Activated gamma-delta T cell treated with anti-CD3 and anti-CD28 coated beads, Interleukin-2, amount 50 U/mL, for 16 hours (primary cell): ENCODE results near the gene IMP4.

Experiments
- DNase-seq: peaks from one replicate; pipeline ENCODE4 v3.0.0-alpha.2; 2020; ENCODE audit warnings: low read depth

Gene IMP4

DNA sequence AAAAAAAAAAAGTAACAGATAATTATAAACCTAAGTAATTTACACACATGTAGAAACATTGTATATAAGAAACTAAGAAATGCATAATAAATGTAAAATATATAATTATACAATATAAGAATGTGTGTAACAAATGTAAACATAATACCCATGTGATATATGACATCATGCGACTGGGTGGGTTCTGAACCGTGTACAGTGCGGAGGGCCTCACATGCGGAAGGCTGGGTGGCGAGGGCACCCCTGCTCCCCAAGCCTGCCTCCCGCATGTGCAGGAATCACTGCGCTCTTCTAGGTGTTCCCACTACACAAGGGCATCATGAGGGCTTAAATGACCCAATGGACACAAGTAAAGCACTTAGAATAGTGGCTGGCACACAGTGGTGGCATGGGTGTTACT lies 15.2 kb downstream of the IMP4 start:
- DNase-seq, result no peak

DNA sequence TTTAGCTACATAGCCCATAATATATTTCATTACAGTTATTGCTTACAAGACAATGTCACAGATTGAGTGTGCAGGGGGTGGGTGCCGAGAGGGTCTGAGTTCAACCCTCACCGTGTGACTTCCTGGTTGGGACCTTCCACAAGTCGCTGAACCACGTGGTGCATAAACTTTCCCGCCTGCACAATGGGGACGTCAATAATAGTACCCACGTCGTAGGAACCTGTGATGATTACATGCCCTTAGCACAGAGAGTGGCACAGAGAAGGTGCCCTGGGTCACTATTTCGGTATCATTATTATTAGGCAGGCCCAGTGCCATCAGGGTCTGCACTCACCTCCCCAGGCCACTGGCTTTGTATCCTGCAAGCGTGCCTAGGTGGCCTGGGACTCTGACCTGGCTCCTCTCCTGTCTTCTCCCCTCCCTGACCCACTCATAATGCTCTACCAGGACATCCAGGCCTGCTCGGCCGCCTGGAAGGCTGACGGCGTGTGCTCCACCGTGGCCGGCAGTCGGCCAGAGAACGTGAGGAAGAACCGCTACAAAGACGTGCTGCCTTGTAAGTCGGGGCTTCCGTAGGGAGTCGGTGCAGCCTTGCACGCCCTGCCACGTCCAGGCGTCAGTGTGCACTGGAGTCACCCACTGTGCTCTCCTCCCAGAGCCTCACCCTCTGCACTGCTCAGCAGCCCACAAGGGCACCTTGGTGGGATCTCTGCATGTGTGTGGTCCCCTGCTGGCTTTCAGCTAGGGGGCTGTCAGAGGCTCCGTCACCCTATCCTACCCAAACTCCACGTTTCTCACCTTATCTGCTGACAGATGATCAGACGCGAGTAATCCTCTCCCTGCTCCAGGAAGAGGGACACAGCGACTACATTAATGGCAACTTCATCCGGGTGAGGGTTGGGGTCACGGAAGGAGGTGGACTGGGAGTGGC lies 16.0 kb downstream of the IMP4 start:
- DNase-seq, result no peak

DNA sequence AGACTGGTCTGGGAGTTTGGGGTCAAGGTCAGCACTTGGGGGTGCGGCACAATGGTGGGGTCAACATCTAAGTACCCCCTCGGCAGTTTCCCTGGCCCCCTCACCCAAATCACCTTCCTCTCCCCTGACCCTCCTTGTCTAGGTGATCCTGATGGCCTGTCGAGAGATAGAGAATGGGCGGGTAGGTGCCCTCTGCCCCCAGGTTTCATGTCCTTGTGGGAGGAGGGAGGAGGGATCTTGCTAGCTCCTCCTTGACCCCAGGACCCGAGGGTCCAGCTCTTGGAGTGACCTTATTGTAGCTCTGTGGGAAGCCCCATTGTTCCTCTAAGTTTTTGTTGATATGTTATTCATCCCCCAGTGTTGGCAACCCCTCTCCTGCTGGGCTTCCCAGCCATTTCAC lies 16.8 kb downstream of the IMP4 start:
- DNase-seq, result no peak

DNA sequence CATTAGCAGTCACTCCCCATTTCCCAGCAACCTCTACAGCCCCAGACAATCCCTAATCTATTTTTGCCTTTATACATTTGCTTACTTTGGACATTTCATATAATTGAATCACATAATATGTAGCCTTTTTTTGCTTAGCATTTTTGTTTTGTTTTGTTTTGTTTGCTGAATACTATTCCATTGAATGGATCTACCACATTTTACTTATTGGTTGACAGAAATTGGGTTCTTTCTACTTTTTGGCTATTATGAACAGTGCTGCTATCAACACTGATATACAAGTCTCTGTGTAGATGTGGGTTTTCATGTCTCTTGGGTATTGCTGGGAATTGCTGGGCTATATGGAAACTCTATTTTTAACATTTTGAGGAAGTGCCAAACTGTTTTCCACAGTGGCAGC lies 20.8 kb downstream of the IMP4 start:
- DNase-seq, result no peak

DNA sequence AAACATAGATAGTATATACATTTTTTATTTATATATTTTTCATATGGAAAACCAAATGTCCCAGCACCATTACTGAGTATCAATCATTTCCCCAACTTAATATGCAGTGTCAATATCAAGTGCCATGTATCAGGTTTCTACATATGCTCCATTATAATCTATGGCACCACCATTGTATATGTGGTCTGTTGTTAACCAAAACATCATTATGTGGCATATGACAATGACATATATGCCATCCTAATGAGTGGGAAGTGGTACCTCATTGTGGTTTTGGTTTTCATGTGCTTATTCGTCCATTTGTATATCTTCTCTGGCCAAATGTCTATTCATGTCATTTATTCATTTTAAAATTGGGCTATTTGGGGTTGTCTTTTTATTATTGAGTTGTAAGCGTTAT lies 22.4 kb downstream of the IMP4 start:
- no peak for DNase-seq

DNA sequence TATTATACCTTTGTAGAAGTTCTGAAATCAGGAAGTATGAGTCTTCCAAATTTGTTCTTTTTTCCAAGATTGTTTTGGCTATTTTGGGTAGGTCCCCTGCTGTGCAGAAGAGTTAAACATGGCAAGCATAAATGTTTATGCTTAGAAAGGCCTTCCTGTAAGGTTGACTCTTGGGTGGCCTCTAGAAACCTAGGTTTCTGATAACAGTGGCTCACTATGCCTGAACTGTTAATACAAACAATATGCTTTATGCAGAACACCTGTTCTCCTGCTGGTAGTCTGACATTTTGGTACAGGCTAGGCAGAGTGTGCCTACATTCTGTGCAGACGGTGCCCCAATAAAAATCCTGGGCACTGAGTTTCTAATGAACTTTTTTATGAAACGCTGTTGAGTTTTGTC lies 23.3 kb downstream of the IMP4 start:
- no peak for DNase-seq

DNA sequence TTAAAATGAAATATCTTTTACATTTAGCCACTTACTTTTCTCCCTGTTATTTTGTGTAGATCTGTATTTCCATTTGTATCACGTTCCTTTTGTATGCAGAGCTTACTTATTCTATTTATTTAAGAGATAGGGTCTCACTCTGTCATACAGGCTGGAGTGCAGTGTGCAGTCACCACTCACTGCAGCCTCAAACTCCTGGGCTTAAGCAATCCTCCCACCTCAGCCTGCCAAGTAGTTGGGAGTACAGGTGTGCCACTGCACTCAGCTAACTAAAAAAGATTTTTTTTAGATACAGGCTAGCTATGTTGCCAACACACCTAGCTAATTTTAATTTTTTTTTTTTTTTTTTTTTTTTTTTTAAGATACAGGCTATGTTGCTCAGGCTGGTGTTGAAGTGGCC lies 24.0 kb downstream of the IMP4 start:
- no peak for DNase-seq

DNA sequence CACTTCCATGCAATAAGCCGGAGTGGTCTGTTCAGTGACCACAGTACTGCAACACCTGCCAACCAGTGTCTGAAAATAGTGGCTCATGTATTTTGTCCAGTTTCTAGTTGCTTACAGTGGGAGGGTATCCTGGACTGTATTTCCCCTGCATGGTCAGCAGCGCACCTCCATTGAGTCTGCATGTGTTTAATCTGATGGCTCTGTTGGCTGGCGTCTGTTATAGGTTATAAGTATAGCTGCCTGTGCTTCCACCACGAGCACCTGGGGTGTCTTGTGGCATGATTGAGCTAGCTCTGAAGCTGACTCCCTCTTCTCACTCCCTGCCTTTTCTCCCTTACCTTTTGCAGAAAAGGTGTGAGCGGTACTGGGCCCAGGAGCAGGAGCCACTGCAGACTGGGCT lies 26.1 kb downstream of the IMP4 start:
- DNase-seq, result no peak

DNA sequence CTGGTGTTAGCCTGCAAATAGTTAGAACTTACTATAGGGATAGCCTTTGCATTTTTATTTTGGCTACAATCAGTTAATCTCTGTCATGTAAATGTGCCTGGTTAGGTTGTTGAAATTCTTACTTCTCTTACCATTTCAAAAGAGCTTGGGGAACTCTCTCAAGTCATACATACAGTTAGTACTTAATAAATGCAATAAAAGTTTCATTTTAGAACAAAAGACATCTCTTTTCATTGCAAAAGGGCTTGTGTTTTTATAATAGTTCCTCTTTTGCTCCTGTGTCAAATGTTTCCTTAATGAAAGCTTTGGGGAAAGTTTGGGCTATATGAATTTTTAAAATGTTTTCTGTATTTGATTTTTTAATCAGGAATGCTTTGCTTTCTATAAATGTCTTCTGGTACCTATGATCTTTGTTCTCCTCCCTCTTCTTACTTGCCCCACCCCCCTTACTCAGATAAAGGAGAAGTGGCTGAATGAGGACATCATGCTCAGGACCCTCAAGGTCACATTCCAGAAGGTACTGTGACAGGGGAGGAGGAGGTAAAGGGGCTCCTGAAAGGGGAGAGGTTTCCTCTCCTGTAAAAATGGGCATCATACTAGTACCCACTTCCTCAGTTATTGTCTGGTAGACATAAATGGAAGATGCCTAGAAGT lies 26.7 kb downstream of the IMP4 start:
- DNase-seq, result no peak

DNA sequence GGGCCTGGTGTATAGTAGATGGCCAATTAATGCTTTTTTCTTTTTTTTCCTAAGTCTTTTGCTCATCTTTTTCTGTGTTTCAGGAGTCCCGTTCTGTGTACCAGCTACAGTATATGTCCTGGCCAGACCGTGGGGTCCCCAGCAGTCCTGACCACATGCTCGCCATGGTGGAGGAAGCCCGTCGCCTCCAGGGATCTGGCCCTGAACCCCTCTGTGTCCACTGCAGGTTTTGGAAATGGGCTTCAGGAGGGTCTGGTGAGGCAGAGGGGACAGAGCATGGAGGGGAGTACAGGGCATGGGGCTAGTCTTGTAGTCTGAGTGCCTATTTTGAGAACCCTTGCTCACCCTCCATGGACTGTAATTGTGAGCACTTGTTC lies 27.3 kb downstream of the IMP4 start:
- DNase-seq, result no peak

DNA sequence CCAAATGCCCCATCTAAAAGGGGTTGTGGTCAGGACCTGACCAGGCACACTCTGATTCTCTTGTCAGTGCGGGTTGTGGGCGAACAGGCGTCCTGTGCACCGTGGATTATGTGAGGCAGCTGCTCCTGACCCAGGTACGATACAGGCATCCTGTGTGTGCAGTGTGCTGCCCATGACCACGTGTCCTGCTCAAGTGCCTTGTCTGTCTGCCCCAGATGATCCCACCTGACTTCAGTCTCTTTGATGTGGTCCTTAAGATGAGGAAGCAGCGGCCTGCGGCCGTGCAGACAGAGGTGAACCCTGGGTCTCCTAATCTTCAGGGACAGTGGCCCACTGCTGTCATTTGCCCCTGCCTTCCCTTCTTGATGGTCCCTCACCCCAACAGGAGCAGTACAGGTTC lies 27.8 kb downstream of the IMP4 start:
- no peak for DNase-seq

DNA sequence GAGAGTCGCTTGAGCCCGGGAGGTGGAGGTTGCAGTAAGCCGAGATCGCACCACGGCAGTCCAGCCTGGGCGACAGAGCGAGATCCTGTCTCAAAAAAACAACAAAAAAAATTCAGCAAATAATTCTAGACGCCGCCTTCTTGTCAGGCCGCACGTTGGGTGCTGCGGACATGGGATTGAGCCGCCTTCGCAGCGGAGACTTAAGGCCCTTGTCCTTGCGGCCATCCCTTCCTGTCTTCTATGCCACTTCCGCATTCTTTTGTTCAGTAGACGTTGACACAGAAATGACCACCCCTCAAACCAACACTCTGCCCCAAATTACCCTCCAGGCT lies 29.0 kb downstream of the IMP4 start:
- no peak for DNase-seq

DNA sequence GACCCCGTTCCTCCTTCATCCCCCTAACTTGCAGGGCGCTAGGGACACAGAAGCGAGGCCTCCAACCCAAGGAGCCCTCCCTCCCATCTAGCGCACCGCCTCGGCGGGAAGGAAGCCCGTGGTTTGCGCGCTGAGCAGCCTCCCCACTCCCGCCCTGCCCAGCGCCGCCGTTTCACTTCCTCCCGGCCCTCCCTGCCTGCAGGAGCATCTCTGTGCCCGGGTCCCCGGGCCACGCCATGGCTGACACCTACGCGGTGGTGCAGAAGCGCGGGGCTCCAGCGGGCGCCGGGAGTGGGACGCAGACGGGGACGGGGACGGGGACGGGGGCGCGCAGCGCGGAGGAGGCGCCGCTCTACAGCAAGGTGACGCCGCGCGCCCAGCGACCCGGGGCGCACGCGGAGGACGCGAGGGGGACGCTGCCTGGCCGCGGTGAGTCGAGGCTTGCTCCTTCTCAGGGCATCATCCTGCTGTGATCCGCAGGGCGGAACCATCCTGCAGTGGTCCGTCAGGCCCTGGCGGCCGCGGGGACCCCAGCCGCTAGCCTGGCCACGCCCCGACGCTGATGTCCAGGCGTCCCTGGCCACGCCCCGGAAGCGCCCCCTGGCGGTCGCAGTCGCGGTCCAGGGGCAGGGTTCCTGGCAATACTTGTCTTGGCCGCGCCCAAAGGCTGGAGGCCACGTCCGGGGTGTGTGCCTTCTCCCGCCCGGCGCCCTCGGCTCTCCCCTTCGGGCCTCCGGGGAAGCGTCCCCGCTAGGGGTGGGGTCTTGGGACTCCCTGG lies 29.5 kb downstream of the IMP4 start:
- peak; percentile 57 for DNase-seq

DNA sequence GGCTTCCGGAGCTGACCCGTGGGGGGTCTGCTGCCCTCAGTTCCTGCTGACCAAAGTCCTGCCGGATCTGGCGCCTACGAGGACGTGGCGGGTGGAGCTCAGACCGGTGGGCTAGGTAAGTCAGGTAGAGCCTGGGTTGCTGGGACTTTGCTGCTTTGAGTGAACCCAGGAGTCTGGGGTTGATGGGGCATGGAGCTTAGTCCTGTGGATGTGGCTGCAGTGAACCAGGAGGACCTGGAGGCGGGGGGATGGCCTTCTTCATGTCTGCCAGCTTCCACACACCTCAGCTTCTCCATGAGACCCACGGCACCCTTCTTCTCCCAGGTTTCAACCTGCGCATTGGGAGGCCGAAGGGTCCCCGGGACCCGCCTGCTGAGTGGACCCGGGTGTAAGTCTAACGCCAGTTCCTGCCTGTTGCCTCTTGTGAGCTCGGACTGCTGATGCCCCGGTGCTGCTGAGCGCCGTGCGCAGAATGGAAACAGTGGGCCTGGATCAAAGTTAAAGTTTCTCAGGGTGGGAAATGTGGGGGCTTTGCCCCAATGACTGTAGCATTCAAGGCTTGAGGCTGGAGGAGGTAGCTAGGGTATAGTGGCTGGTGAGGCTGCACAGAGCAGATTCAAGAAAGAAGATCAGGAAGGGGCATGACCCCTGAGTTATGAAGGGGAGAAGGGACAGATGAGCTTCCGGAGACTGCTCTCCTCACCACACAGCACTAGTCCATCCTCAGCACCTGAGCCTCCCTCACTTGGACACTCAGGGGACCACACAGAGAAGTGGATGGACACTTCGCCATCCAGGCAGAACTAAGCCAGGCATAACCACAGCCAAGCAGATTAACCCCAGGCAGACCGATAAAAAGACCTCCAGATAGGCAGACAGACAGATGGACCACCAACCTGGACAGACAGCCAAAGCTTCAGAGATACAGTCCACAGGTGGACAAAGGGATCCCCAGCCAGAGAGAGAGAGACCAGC lies 30.4 kb downstream of the IMP4 start:
- DNase-seq, result no peak

DNA sequence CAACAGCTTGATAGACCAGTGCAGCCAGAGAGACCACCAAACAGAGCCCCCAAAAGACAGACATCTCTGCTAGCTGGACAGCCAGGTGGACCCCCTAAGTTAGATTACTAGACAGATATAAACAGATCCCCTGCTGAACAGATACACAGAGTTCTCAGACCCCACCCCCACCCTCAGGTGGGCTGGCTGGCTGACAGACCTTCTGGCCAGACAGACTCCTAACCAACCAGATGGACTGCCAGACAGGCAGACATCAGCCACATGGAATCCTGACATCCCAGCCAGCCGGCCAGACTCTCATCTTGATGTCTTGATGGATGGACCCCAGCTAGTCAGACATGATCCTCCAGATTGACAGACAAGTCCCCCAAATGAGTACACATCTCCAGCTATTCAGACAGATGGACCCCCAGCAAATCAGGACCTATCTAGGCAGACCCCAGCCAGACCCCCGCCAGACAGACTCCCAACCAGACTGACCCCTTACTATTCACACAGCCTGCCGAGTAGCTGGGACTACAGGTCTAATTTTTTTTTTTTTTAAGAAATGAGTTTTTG lies 31.2 kb downstream of the IMP4 start:
- no peak for DNase-seq

DNA sequence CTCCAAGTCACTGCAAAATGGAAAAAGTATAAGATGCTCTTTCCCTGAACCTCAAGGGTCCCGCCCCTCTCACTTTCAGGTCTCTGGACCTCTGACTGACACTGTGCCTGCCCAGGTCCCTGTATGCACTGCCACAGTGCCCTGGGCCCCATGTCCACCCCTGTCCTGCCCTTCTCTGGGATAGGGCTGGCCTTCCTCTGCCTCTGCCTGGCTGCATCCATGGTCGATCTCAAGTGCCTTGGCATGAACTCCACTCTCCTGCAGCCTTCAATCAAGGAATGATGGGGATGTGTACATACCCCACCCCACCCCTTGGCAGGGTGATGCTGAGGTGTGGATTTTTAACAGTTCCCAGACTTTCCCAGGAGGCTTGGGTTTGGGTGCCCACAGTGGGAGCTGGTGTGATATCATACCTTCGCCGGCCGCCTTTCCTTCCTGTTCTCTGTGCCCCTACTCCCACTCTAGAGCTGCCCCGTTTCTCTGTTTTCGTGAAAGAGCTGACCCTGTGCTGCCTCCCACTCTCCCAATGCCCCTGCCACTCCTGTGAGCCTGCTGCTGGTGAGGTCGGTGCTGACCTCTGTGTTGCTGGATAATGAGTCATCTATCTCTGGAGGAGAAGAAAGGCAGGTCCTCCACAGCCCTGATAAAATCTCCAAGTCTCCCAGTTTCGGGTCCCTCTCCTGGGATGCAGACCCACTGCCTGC lies 32.0 kb downstream of the IMP4 start:
- DNase-seq, result no peak

DNA sequence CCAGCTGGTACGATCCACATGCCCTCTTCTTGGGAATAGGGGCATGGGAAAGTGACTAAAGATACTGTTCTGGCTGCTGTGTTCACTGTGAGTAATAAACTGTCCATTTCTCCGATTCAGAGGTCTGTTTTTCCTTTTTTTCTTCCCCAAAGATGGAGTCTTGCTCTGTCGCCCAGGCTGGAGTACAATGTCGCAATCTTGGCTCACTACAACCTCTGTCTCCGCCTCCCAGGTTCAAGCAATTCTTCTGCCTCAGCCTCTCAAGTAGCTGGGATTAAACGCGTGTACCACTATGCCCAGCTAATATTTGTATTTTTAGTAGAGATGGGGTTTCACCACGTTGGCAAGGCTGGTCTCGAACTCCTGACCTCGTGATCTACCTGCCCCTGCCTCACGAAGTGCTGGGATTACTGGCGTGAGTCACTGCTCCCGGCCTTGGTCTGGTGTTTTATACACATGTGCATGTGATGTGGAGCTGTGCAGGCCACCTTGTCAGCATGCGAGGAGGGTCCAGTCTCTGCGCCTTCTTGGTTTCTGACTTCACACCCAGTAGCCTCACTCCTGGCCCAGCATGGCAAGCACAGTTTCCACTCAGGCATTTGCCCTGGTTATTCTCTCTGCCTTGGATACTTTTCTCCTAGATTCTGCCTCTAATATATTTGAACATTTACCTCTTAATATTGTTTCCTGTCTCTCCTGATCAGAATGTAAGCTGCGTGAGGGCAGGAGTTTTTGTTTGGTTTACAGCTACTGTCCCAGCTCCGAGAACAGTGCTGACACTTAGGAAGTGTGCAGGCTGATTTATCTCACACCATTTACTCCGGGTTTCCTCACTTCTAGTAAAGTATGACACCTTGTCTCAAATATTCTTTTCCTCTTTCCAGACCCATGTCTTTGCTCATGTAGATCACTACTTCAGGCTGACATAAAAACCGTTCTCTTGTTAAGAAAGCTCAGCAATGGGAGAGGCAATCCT lies 32.9 kb downstream of the IMP4 start:
- no peak for DNase-seq

DNA sequence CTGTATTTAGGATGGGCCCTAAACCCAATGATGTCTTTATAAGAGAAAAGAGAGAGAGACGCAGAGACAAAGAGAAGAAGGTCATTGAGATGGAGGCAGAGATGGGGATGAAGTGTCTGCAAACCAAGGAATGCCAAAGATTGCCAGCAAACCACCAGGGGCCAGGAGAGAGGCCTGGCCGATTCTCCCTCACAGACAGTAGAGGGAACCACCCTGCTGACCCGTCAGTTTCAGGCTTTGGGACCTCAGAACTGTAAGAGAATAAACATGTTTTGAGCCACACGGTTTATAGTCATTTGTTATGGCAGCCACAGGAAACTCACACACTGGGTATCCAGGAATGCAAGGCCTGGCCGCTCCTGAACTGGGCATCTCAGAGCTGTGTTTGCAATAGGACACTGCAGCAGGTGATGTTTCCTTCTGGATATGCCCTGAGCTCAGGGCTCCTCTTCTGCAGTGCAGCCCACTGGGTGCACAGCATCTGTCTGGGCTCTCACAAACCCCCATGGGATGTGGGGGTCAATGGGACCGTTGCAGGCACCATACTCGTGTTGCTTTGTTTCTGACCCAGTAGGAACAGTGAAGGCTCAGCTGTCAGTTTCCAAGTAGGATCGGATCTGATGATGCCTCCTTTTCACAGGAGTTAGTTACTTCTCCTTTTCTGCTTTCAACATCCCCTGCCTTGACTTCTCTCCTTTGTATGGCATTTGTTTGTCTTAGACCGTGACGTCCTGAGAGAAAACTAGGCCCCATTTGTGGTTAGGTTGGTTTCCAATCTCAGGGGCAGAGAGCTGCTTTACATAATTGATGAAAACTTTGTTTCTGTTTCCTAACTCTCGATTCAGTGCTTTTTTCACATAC lies 34.0 kb downstream of the IMP4 start:
- no peak for DNase-seq

DNA sequence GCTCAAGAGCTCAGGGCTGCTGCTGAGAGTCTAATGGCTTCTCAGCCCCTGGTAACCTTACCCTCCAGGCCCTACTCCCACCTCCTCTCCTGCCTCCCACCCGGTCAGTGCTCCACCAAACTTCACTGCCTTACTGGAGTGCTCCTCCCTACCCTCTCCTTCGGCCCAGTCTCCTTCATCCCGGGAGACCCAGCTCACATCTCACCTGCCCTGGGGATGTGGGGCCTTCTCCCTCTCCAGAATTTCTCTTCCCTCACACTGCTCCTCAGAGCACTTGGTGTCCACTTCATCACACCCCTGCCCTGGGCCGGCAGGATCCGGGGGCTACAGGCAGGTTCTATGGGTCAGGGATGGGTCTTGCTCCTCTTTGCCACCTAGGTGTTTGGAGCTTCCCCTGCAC lies 34.8 kb downstream of the IMP4 start:
- no peak for DNase-seq
